Neural cell (in vitro differentiated cells): ENCODE measurements around the gene PRDM9. TPM values are rescaled to one million over a fixed set of nuclear protein-coding genes. Genes with fewer than 3 reads are reported as not detected.
"Not testable (repeated sequence)": the region's sequence is repeated elsewhere in the genome, so short reads cannot be mapped to it uniquely, and the experiment has no call there.

Experiments used
- H2AFZ ChIP-seq: fragments of 200-600, 300-800 bp; sonication (generic), shearing (Covaris generic); 2 replicates; pipeline ENCODE4 v1.6.0; 2014; ENCODE audit warnings: low read depth, mild to moderate bottlenecking, antibody characterized with exemption, low read length, moderate library complexity
- H3F3A ChIP-seq: fragments of 200-600 bp; shearing (Covaris generic); 2 replicates; pipeline ENCODE4 v1.6.1; 2016; ENCODE audit warnings: mild to moderate bottlenecking, moderate library complexity, mixed read lengths, antibody characterized with exemption, low read length; ENCODE audit not compliant: insufficient read depth, poor library complexity, severe bottlenecking
- H3K27ac ChIP-seq: fragments of 200-600, 300-800 bp; sonication (generic), shearing (Covaris generic); 2 replicates; pipeline ENCODE4 v1.5.1; 2014; ENCODE audit warnings: mild to moderate bottlenecking, low read length, moderate library complexity
- H3K27me3 ChIP-seq: fragments of 300-800, 200-600 bp; sonication (generic), shearing (Covaris generic); 2 replicates; pipeline ENCODE4 v1.6.0; 2014; ENCODE audit warnings: mild to moderate bottlenecking, low read depth, low read length, moderate library complexity; ENCODE audit not compliant: insufficient read depth
- H3K36me3 ChIP-seq: fragments of 300-800, 200-600 bp; sonication (generic), shearing (Covaris generic); 2 replicates; pipeline ENCODE4 v1.5.1; 2014; ENCODE audit warnings: mild to moderate bottlenecking, antibody characterized with exemption, low read length, moderate library complexity; ENCODE audit not compliant: insufficient read depth
- H3K4me2 ChIP-seq: fragments of 300-800, 200-600 bp; sonication (generic), shearing (Covaris generic); 2 replicates; pipeline ENCODE4 v1.6.0; 2014; ENCODE audit warnings: mild to moderate bottlenecking, low read length
- H3K4me3 ChIP-seq: fragments of 300-800, 200-600 bp; sonication (generic), shearing (Covaris generic); 2 replicates; pipeline ENCODE4 v1.5.1; 2014; ENCODE audit warnings: mild to moderate bottlenecking, low read length, moderate library complexity
- H3K79me2 ChIP-seq: fragments of 200-600 bp; shearing (Covaris generic); replicated peaks from 2 replicates; pipeline ENCODE4 v1.6.0; 2014; ENCODE audit warnings: mild to moderate bottlenecking, low read length, moderate library complexity; ENCODE audit not compliant: insufficient read depth
- H3K9ac ChIP-seq: fragments of 300-800, 200-600 bp; sonication (generic), shearing (Covaris generic); 2 replicates; pipeline ENCODE4 v1.6.1; 2016; ENCODE audit warnings: mild to moderate bottlenecking, low read length, mixed read lengths
- H3K9me2 ChIP-seq: fragments of 200-600 bp; shearing (Covaris generic); 2 replicates; pipeline ENCODE4 v1.6.1; 2016; ENCODE audit warnings: mild to moderate bottlenecking, low read length, mixed read lengths; ENCODE audit not compliant: insufficient read depth
- H3K9me3 ChIP-seq: fragments of 200-600, 300-800 bp; sonication (generic), shearing (Covaris generic); 2 replicates; pipeline ENCODE4 v1.6.1; 2016; ENCODE audit warnings: mild to moderate bottlenecking, mixed run types, low read length, moderate library complexity, mixed read lengths
- H4K20me1 ChIP-seq: fragments of 200-600 bp; shearing (Covaris generic); 2 replicates; pipeline ENCODE4 v1.6.1; 2016; ENCODE audit warnings: mild to moderate bottlenecking, mixed run types; ENCODE audit not compliant: insufficient read depth
- CTCF ChIP-seq: fragments of 450-650 bp; IDR thresholded peaks from 2 replicates; pipeline ENCODE4 v1.5.1; 2014; ENCODE audit warnings: antibody characterized with exemption, mild to moderate bottlenecking, moderate library complexity; ENCODE audit not compliant: poor library complexity, severe bottlenecking
- EP300 ChIP-seq: fragments of 450-650 bp; conservative IDR thresholded peaks from 2 replicates; pipeline ENCODE4 v1.6.1; 2014; ENCODE audit warnings: antibody characterized with exemption, mild to moderate bottlenecking, moderate library complexity; ENCODE audit not compliant: poor library complexity, severe bottlenecking
- EZH2 ChIP-seq: fragments of 200-600, 300-800 bp; shearing (Covaris generic), sonication (generic); IDR thresholded peaks from 2 replicates; pipeline ENCODE4 v1.6.1; 2014; ENCODE audit warnings: antibody characterized with exemption, low read length, borderline replicate concordance, mild to moderate bottlenecking; ENCODE audit not compliant: insufficient read depth, poor library complexity, severe bottlenecking
- MXI1 ChIP-seq: fragments of 450-650 bp; conservative IDR thresholded peaks from 2 replicates; pipeline ENCODE4 v1.6.1; 2014; ENCODE audit warnings: antibody characterized with exemption, mild to moderate bottlenecking; ENCODE audit not compliant: poor library complexity, severe bottlenecking
- POLR2AphosphoS5 ChIP-seq: IDR thresholded peaks from 2 replicates; pipeline ENCODE4 v1.6.1; 2012
- RAD21 ChIP-seq: fragments of 450-650 bp; conservative IDR thresholded peaks from 2 replicates; pipeline ENCODE4 v1.6.1; 2014; ENCODE audit warnings: antibody characterized with exemption, mild to moderate bottlenecking, moderate library complexity
- REST ChIP-seq: IDR thresholded peaks from 2 replicates; pipeline ENCODE4 v1.6.1; 2012; ENCODE audit warnings: borderline replicate concordance
- SMC3 ChIP-seq: fragments of 450-650 bp; conservative IDR thresholded peaks from 2 replicates; pipeline ENCODE4 v1.6.1; 2014; ENCODE audit warnings: antibody characterized with exemption, mild to moderate bottlenecking, moderate library complexity; ENCODE audit not compliant: poor library complexity
- TAF1 ChIP-seq: IDR thresholded peaks from 2 replicates; pipeline ENCODE4 v1.6.1; 2012; ENCODE audit warnings: low read depth
- polyA plus RNA-seq: library from polyadenylated mRNA; depleted of rRNA; stranded (reverse); fragments of >200 nt; gene quantifications from 2 replicates; pipeline ENCODE4 v1.2.3, GENCODE V29; 2014

The PRDM9 gene
- polyA plus RNA-seq, 1 donor from 2014 or later: not detected

GRCh38 chr5:23506329-23507236 lies 826 bp upstream of the PRDM9 start:
- TF ChIP-seq POLR2AphosphoS5 (no peak), REST (no peak), RAD21 (no peak), CTCF (no peak), TAF1 (no peak), EZH2 (no peak), SMC3 (no peak), MXI1 (no peak), EP300 (no peak)
- no peak overlapping the region for H3K4me2 ChIP-seq
- H3F3A ChIP-seq: no peaks in the 10 kb centered on the region
- no peaks in the 10 kb centered on the region for H3K79me2 ChIP-seq
- H3K9me3 ChIP-seq: no peaks in the 10 kb centered on the region
- no peaks in the 10 kb centered on the region for H3K27me3 ChIP-seq
- H3K9ac ChIP-seq: no peak overlapping the region
- no peaks in the 10 kb centered on the region for H3K36me3 ChIP-seq
- no peak overlapping the region for H3K27ac ChIP-seq
- H3K9me2 ChIP-seq: no peaks in the 10 kb centered on the region
- H4K20me1 ChIP-seq: no peaks in the 10 kb centered on the region
- H2AFZ ChIP-seq: no peak overlapping the region
- H3K4me3 ChIP-seq: no peak overlapping the region

- not testable (repeated sequence) for H3K4me3 ChIP-seq, H3K9me3 ChIP-seq, H3K27ac ChIP-seq, H3F3A ChIP-seq, H3K4me2 ChIP-seq, H4K20me1 ChIP-seq, H3K36me3 ChIP-seq, H3K27me3 ChIP-seq, H3K79me2 ChIP-seq, H2AFZ ChIP-seq, H3K9ac ChIP-seq, H3K9me2 ChIP-seq
These were observed 3.0 kb downstream of the PRDM9 start for GRCh38 chr5:23510434-23510833.
